Right lobe of liver (tissue), 4 donors: ENCODE results near the gene RPP25L.

Experiments
- CTCF ChIP-seq, 4 donors: fragments of 200-600 bp in 3 of 4; fragments of 450-650 bp in 1 of 4; IDR thresholded peaks; one replicate each; pipeline versions ENCODE4 v1.5.1 to v1.8.0; 2016 to 2022; ENCODE audit warnings: antibody characterized with exemption in 4 of 4, mild to moderate bottlenecking in 2 of 4
- POLR2A ChIP-seq: fragments of 450-650 bp; IDR thresholded peaks from one replicate; pipeline ENCODE4 v1.6.1; 2017; ENCODE audit warnings: antibody characterized with exemption, mild to moderate bottlenecking
- donor health status: DM: no; HTN: no; CAD: no.
- donor health status: DM: no; HTN: no; CAD: no.
- donor health status: DM: no; HTN: yes; CAD: no.

DNA sequence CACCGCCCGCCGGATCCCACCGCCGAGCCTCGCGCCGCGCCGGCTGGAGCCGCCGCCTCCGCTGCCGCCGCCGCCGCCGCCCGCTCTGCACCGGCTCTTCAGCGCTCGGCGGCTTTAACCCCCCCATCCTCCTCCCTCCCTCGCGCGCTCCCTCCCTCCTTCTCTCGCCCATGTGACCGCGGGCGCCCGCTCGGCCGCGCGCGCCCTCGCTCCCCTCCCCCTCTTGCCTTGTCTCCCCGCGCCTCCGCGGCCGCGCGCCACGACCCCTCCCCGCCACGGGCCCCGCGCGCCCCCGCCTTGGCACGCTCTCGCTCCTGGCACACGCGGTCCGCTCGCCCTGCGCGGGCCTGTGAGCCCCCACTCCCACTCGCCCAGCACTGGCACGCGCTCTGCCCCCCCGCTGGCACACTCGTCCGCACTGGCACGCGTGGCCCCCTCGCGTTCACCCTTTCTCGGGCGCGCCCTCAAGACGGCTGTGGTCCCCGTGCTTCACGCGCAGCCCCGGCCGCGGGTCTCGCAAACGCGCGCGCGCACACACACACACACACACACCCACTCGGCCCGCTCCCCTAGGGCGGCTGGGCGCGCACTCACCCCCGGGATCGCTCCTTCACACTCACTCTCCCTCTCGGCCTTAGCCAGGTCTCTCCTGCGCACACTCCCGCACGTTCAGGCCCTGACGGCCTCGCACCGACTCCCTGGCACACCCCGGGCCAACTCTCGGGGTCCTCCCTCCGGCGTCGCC, 22.1 kb downstream of the RPP25L start, which contains the start of gene CNTFR:
- TF ChIP-seq POLR2A (no peak), CTCF (IDR thresholded peaks at IDR 0.05) (no peak)
